ENCODE results near the gene PPP1R14C.

PPP1R14C gene

DNA sequence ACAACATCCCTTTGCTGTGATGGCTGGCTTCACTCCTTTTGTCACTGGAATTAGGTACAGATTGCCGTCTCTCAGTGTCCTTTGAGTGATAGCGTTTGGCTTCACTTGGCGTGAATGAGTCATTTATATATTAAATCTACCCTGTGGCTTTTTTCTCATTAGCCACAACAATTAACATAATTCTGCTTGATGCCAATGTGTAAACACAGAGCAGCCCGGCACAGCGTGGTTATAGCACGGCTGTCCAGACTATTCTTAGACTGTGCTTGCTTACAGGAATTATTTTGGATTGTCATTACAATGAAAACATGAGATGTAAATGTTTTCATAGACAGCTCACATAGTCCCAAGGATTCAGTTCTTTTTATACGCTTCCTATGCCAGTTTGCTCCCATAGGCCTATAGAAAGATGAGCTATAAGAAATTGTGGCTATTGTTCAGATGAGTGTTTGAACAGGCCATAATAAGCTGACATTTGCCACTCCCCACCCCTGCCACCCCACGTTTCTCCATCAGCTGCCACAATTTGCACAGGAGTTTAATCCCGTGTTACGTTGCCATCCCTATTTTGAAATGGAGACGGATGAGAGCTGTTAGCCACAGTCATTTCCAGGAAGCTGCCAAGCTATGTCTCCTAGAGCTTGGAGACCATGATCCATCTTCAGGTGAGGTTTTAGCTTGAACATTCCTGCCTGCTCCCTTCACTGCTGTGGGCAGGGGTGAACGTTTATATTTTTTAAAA, 65.9 kb downstream of the PPP1R14C start:
- H3K9ac ChIP-seq = no peak overlapping the region
- H3K4me1 ChIP-seq (ENCODE audit: low read depth, poor library complexity, severe bottlenecking) = no peaks in the 10 kb centered on the region
- H3K79me2 ChIP-seq (ENCODE audit: insufficient read depth, low read depth) = no peaks in the 10 kb centered on the region
- no peaks in the 10 kb centered on the region for H3K27me3 ChIP-seq (ENCODE audit: insufficient read depth, low read depth)
- H3K4me2 ChIP-seq = no peak overlapping the region
- no peak overlapping the region for H3K4me3 ChIP-seq (IDR thresholded peaks at IDR 0.05; ENCODE audit: insufficient read depth, low read depth, low read length)
- TF ChIP-seq, protein P1, sequence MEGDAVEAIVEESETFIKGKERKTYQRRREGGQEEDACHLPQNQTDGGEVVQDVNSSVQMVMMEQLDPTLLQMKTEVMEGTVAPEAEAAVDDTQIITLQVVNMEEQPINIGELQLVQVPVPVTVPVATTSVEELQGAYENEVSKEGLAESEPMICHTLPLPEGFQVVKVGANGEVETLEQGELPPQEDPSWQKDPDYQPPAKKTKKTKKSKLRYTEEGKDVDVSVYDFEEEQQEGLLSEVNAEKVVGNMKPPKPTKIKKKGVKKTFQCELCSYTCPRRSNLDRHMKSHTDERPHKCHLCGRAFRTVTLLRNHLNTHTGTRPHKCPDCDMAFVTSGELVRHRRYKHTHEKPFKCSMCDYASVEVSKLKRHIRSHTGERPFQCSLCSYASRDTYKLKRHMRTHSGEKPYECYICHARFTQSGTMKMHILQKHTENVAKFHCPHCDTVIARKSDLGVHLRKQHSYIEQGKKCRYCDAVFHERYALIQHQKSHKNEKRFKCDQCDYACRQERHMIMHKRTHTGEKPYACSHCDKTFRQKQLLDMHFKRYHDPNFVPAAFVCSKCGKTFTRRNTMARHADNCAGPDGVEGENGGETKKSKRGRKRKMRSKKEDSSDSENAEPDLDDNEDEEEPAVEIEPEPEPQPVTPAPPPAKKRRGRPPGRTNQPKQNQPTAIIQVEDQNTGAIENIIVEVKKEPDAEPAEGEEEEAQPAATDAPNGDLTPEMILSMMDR (conservative IDR thresholded peaks at IDR 0.05; ENCODE audit: low read depth, low read length) = no peak
- no peak overlapping the region for H2AFZ ChIP-seq (ENCODE audit: low read depth)
- H3K36me3 ChIP-seq (ENCODE audit: insufficient read depth) = no peaks in the 10 kb centered on the region
- H3K27ac ChIP-seq = no peak overlapping the region
- no peaks in the 10 kb centered on the region for H4K20me1 ChIP-seq (ENCODE audit: insufficient read depth)

DNA sequence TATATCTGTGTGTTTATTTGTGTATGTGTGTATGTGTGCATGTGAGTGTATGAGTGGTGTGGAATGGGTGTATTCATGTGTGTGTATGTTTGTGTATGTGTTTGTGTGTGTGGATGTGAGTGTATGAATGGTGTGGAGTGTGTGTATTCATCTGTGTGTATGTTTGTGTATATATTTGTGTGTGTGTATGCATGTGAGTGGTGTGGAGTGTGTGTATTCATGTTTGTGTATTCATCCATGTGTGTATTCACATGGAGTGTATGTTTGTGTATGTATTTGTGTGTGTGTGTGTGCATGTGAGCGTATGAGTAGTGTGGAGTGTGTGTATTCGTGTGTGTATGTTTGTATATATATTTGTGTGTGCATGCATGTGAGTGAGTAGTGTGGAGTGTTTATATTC, 66.6 kb downstream of the PPP1R14C start:
- H3K36me3 ChIP-seq (ENCODE audit: insufficient read depth) = no peaks in the 10 kb centered on the region
- no peaks in the 10 kb centered on the region for H4K20me1 ChIP-seq (ENCODE audit: insufficient read depth)
- no peaks in the 10 kb centered on the region for H3K27me3 ChIP-seq (ENCODE audit: insufficient read depth, low read depth)
- no peaks in the 10 kb centered on the region for H3K4me1 ChIP-seq (ENCODE audit: low read depth, poor library complexity, severe bottlenecking)
- H2AFZ ChIP-seq (ENCODE audit: low read depth) = no peak overlapping the region
- no peak overlapping the region for H3K27ac ChIP-seq
- H3K4me3 ChIP-seq (IDR thresholded peaks at IDR 0.05; ENCODE audit: insufficient read depth, low read depth, low read length) = no peak overlapping the region
- TF ChIP-seq, protein P1 (conservative IDR thresholded peaks at IDR 0.05; ENCODE audit: low read depth, low read length) = no peak
- H3K4me2 ChIP-seq = no peak overlapping the region
- no peaks in the 10 kb centered on the region for H3K79me2 ChIP-seq (ENCODE audit: insufficient read depth, low read depth)
- no peak overlapping the region for H3K9ac ChIP-seq

DNA sequence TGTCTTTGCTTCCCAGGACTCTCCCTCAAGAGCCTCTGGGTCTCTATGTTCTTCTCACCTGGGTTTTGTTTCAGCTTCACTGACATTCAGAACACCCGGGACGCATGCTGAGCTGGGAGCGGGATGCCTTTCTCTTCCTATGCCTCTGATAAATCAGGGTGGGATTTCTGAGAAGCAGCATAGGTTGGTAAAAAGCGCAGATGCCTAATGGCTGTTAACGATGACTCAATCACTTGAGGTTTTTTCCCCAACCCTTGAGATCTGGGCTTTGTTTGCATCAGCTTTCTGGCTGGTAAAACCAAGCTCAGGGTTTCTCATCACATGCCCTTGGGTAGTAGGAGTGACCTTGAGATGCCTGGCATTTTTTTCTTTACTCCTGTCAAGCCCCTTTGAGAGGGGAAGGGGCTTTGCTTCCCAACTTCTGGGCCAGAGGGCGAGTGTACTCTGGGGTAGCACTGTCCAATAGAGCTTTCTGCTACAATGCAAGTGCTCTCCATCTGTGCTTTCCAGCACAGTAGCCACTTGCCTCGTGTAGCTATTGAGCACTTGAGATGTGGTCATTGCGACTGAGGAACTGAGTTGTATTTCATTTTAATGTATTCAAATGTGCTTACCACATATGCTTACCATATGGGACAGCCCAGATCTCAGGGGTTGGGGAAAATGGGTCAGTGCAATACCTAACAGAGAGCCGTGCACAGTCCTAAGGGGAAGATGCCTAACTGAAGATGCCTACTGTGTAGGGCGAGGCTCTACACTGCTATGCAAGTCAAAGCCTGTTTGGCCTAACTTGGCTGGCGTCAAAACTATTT, 69.1 kb downstream of the PPP1R14C start:
- Histone ChIP-seq H3K4me2 (no peak overlapping the region), H3K36me3 (ENCODE audit: insufficient read depth) (no peaks in the 10 kb centered on the region), H3K4me1 (ENCODE audit: low read depth, poor library complexity, severe bottlenecking) (no peaks in the 10 kb centered on the region), H4K20me1 (ENCODE audit: insufficient read depth) (no peaks in the 10 kb centered on the region), H3K9ac (no peak overlapping the region), H3K27ac (no peak overlapping the region), H3K27me3 (ENCODE audit: insufficient read depth, low read depth) (no peaks in the 10 kb centered on the region), H3K79me2 (ENCODE audit: insufficient read depth, low read depth) (no peaks in the 10 kb centered on the region), H2AFZ (ENCODE audit: low read depth) (no peak overlapping the region), H3K4me3 (IDR thresholded peaks at IDR 0.05; ENCODE audit: insufficient read depth, low read depth, low read length) (no peak overlapping the region)
- TF ChIP-seq, protein P1 (conservative IDR thresholded peaks at IDR 0.05; ENCODE audit: low read depth, low read length) = no peak

DNA sequence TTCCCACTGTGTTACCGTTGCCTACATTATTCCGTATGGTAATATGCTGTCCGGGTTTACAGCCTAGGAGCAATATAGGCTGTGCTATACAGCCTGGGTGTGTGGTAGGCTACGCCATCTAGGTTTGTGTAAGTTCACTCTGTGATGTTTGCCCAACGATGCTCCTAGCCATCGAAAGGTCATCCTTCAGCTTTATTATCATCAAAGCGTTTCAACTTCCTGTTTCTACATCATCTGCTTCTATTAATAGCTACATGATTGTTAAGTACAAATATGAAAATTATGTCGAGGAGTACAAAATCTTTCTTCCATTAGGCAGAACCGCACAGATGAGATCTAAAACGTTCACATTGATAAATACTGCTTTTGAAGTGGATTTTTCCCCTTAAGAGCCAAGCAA, 69.9 kb downstream of the PPP1R14C start:
- H3K4me3 ChIP-seq (IDR thresholded peaks at IDR 0.05; ENCODE audit: insufficient read depth, low read depth, low read length) = no peak overlapping the region
- no peaks in the 10 kb centered on the region for H3K27me3 ChIP-seq (ENCODE audit: insufficient read depth, low read depth)
- H3K36me3 ChIP-seq (ENCODE audit: insufficient read depth) = no peaks in the 10 kb centered on the region
- H3K27ac ChIP-seq = no peak overlapping the region
- no peak overlapping the region for H3K9ac ChIP-seq
- H3K4me1 ChIP-seq (ENCODE audit: low read depth, poor library complexity, severe bottlenecking) = no peaks in the 10 kb centered on the region
- no peaks in the 10 kb centered on the region for H3K79me2 ChIP-seq (ENCODE audit: insufficient read depth, low read depth)
- H3K4me2 ChIP-seq = no peak overlapping the region
- H2AFZ ChIP-seq (ENCODE audit: low read depth) = no peak overlapping the region
- no peaks in the 10 kb centered on the region for H4K20me1 ChIP-seq (ENCODE audit: insufficient read depth)
- TF ChIP-seq, protein P1 (conservative IDR thresholded peaks at IDR 0.05; ENCODE audit: low read depth, low read length) = no peak
